ENCODE data around the gene FN3KRP.

FN3KRP gene

DNA sequence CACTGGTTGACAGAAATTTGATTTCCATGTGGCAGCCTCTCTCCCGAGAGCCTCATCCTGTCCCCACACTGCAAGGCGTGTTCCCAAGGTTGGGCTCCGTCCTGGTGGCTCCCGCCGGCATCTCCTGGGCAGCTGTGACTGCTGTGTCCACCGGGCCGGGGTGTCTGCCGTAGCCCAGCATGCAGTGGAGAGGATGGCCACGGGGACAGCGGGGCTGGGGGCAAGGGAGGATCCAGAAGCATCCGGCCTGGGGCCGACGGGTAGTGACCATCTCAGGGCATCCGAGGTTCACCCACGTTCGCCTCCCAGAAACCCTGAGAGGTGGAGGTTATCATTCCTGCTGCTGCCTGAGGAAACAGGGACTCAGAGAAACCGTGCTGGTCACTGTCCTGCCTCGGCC lies 10.8 kb upstream of the FN3KRP start:
- H3K4me3 ChIP-seq (ENCODE audit: low read depth, low read length), result no peak overlapping the region

DNA sequence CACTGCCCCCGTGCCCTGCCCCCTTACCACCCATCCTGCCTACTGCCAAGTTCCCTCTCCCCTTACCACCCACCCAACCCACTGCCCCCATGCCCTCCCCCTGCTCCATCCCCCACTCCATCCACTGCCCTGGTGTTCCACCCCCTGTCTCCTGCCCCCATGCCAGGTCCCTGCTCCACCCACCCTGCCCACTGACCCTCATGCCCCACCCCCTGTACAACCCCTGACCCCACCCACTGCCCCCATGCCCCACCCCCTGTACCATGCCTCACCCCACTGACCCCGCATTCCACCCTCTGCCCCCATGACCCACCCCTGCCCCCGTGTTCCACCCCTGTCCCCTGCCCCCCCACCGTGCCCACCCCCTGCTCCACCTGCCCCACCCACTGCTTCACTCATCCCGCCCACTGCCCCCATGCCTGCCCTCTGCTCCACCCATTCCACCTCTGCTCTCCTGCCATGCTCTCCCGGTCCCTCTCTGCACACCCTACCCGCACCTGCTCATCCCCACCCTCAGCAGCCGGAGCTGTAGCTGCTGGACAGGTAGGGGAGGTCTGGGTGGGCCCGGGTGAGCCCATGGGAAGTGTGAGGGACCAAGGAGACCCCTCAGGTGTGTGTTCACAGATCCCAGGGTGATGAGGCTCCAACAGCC lies 7.4 kb upstream of the FN3KRP start:
- no peak overlapping the region for H3K4me3 ChIP-seq (ENCODE audit: low read depth, low read length)

DNA sequence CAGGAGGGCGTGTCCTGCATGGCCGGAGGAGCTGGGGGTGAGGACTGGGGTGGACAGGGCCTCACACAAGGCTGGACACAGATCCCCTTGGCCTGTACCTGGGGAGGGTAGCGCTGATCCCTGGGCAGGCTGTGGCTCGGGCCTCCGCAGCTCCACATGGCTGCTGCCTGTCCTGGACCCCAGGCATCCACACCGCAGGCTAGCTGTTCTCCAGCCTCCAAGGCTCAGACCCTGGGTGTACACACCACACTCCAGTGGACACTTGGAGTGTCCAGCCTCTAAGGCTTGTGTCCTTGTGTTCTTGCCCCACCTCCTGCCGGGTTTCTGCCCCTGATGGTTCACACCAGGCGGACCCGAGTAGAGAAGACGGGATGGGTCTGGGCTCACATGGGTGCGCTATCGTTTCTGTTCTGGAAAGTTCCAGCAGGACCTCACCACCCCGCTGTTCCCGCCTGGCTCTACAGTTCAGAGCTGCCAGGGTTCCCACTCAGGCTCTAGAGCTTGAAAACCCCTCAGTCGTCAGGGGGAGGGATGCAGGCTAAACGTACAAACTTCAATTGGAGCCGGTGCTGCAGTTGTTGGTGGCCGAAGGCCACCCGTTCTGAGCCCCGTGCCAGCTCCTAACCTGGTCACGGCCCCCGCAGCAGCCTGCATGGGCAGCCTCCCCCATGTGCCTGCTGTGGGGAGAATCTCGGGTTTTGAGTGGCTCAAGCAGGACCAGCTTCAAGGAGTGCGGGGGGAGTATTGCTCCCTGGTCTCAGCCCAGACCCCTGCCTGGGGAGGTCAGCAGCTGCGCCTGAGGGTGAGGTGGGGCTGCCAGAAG lies 6.6 kb upstream of the FN3KRP start:
- H3K4me3 ChIP-seq (ENCODE audit: low read depth, low read length), result no peak overlapping the region

DNA sequence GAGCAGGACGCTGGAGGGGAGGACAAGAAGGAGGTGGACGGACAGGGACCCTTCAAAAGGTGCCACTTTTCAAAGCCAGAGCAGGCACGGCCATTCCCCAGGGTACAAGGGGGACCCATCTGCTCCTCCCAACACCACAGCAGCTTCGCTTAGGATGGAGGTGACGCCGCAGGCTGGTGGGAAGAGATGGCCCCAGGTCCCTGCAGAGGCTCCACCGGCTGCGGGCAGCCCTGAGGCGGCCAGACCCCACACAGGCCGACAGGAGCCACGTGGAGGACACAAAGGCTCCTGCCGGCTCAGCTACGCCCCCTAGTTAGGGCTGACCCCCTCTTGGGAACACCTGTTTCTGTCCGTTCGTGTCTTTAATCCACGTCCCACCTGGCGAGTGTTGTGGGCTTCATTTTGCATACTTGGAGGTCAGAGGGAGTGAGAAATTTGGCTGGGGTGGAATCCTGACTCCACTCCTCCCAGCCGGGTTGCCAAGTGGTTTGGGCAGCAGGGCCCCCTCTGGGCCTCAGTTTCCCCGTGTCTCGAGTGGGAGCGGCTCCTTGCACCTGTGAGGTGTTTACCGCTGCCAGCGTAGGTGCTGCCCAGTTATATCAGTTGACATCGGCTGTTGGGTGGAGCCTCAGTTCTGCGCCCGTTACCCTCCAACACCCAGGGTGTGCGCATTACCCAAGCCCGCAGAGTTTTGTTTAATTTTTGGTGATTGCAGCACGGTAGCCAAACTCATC lies 5.8 kb upstream of the FN3KRP start:
- no peak overlapping the region for H3K4me3 ChIP-seq (ENCODE audit: low read depth, low read length)

GRCh38 chr17:82713071-82713723 lies 3.3 kb upstream of the FN3KRP start:
- H3K4me3 ChIP-seq (ENCODE audit: low read depth, low read length), result no peak overlapping the region

DNA sequence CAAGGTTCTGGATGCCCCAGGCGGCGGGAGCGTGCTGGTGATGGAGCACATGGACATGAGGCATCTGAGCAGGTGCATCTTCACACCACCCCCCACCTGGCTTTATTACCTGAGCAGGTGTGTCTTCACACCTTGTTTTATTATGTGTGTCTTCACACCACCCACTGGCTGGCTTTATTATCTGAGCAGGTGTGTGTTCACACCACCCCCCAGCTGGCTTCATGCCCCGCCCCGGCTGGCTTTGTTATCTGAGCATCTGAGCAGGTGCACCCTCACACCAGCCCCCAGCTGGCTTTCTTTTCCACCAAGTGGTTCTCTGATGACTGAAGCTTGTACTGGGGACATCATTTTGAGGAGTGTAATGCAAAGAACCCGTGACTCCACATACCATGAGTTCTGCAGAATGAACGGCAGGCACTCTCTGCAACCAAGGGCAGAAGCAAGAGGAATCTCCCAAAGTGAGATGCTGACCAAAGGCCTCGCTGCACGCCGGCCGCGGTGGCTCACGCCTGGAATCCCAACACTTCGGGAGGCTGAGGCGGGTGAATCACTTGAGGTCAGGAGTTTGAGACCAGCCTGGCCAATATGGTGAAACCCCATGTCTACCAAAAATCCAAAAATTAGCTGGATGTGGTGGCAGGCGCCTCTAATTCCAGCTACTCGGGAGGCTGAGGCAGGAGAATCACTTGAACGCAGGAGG lies 2.6 kb downstream of the FN3KRP start:
- no peak overlapping the region for H3K4me3 ChIP-seq (ENCODE audit: low read depth, low read length)

DNA sequence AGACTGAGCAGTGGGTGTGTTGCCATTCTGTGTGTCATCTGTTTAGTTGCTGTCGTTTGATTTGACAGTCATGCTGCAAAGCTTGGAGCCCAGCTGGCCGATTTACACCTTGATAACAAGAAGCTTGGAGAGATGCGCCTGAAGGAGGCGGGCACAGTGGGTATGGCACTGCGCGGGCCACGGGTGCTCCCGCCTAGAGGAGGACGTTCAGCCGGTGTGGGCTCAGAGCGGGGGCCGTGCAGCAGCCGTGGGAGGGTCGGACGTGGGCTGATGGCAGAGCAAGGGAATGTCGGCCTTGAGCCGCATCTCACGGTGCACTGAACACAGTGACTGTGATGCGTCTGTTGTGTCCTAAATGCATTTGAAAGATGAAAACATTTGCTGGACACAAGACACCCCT lies 3.7 kb downstream of the FN3KRP start:
- H3K4me3 ChIP-seq (ENCODE audit: low read depth, low read length), result no peak overlapping the region

GRCh38 chr17:82722341-82723013 lies 6.0 kb downstream of the FN3KRP start:
- H3K4me3 ChIP-seq (ENCODE audit: low read depth, low read length), result no peak overlapping the region

GRCh38 chr17:82723169-82723807 lies 6.8 kb downstream of the FN3KRP start:
- H3K4me3 ChIP-seq (ENCODE audit: low read depth, low read length), result no peak overlapping the region

DNA sequence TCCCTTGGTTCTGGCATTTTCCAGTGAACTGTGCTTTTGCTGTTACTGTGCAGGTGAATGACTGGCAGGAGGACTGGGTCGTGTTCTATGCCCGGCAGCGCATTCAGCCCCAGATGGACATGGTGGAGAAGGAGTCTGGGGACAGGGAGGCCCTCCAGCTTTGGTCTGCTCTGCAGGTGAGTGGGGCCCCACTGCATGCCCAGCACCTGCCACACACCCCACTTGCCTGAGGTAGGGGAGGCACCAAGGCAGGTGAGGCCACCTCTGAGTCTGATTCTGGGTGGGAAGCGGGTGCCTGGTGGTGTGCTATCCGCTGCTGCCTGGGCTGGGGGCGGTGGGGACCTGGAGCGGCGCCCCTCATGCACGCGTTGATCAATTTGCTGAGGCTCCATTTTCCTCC lies 9.9 kb downstream of the FN3KRP start:
- H3K4me3 ChIP-seq (ENCODE audit: low read depth, low read length), result no peak overlapping the region

DNA sequence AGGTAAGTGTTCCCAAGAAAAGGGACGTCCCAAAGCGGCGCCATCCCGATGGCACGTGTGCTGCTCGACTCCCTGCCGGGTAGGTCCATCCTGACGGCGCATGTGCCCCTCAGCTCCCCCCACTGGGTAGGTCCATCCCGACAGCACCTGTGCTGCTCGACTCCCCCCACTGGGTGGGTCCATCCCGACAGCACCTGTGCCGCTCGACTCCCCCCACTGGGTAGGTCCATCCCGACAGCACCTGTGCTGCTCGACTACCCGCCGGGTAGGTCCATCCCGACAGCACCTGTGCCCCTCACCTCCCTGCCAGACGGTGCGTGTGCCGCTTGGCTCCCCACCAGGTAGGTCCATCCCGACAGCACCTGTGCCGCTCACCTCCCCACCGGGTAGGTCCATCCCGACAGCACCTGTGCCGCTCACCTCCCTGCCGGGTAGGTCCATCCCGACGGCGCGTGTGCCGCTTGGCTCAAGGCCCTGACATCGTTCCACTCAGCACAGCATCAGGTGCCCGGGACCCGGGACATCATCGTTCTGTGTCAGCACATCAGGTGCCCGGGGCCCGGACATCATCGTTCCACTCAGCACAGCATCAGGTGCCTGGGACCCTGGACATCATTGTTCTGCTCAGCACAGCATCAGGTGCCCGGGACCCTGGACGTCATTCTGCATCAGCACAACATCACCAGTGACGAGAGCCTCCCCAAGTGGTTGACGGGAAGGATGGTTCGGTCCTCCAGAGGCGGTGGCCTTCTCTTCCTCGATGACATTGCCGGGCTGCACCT lies 13.2 kb downstream of the FN3KRP start:
- no peak overlapping the region for H3K4me3 ChIP-seq (ENCODE audit: low read depth, low read length)

DNA sequence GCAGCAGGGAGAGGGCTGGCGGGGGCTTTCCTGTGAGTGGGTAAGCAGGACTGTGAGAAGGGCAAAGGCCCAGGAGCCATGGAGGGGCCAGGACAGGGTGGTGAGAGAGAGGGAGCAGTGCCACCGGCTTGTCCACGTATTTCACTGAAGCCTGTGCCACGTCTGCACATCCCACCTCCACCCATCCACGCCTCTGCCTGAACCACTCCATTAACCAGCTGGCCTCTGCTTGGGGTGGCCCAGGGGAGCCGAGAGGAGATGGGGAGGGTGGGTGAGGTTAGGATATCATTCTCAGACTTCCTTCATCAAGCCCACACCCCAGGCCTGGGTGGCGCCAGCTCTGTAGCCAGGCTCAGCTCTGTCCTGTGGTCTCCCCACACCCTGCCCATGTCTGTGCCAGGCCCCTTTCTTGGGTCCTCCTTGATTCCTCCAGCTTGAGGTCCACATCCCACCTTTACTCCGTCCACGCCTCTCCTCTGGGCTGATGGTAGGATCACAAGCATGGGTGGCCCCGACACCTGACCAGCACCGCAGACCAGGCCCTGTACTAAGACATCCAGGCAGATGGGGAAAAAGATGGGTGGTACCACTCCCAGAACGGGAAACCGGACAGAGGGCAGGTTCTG lies 15.7 kb downstream of the FN3KRP start:
- no peak overlapping the region for H3K4me3 ChIP-seq (ENCODE audit: low read depth, low read length)

- H3K4me3 ChIP-seq (ENCODE audit: low read depth, low read length), result peak within 1 kb of the TSS; percentile 58
Observed at GRCh38 chr17:82734987-82735866, 18.7 kb downstream of the FN3KRP start, which contains the start of gene FN3K. Gene FN3K (plus strand): TSS chr17:82735615. CDS start chr17:82735637, 22 bp downstream.

GRCh38 chr17:82736511-82737185 lies 20.1 kb downstream of the FN3KRP start:
- H3K4me3 ChIP-seq (ENCODE audit: low read depth, low read length), result no peak overlapping the region

DNA sequence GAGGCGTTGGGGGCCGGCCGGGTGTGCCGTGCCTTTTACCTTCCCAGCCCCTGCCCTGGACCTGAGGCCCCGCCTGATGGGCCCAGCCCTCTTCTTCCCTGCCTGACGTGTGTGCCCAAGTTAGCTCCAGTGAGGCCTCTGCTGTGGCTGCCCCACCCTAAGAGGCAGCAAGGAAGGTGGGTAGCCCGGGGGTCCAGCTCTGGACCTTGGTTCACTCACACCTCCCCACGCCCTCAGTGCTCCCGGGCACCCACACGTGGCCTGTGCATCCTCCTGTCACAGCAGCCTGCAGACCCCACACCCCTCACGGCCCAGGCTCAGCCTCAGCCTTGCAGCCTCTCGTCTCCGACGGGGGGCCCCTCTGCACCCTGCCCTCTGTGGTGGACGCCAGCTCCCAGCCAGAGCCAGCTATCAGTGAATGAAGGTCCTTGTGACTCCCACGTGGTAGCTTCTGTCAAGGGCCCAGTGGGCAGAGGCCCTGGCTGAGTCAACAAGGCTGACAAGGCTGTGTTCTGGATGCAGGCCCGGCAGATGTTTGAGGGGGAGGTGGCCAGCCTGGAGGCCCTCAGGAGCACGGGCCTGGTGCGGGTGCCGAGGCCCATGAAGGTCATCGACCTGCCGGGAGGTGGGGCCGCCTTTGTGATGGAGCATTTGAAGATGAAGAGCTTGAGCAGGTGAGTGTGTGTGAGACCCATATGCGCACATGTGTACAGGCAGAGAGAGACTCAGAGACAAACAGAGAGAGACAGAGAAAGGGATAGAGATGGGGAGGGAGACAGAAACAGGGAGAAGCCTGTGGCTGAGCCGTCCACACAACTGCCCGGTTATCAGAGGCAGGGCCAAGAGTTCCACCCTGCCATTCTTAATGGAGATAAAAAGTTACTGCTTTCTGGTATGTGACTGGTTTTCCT lies 21.7 kb downstream of the FN3KRP start:
- no peak overlapping the region for H3K4me3 ChIP-seq (ENCODE audit: low read depth, low read length)

All from iPS-11a (cell line).